DND-41 (cell line): ENCODE measurements around the gene TMEM92.
A peak's percentile ranks its signal among the peaks of the same experiment; 100 is the strongest.
"Not testable (repeated sequence)": the region's sequence is repeated elsewhere in the genome, so short reads cannot be mapped to it uniquely, and the experiment has no call there.

Source experiments
- ATAC-seq: fragments of 200-7000 bp; cut with Tn5 transposase; 3 replicates; pipeline ENCODE4 v1.9.1; 2021; ENCODE audit warnings: low read depth; ENCODE audit not compliant: insufficient read depth
- DNase-seq: peaks from one replicate; pipeline ENCODE4 v3.0.0-alpha.2; 2020
- H2AFZ ChIP-seq: 2 replicates; pipeline ENCODE4 v1.6.0; 2012; ENCODE audit warnings: low read depth, low read length
- H3K27ac ChIP-seq: 2 replicates; pipeline ENCODE4 v1.5.1; 2012; ENCODE audit warnings: low read length, inconsistent platforms
- H3K27me3 ChIP-seq: fragments of 200-600 bp; sonication (generic); 2 replicates; pipeline ENCODE4 v1.6.0; 2012; ENCODE audit warnings: low read length, mild to moderate bottlenecking, inconsistent platforms; ENCODE audit not compliant: insufficient read depth, poor library complexity
- H3K36me3 ChIP-seq: 2 replicates; pipeline ENCODE4 v1.5.1; 2012; ENCODE audit warnings: low read length, inconsistent platforms; ENCODE audit not compliant: insufficient read depth
- H3K4me1 ChIP-seq: 2 replicates; pipeline ENCODE4 v1.5.1; 2012; ENCODE audit warnings: mild to moderate bottlenecking, low read length; ENCODE audit not compliant: insufficient read depth
- H3K4me2 ChIP-seq: 2 replicates; pipeline ENCODE4 v1.6.0; 2012; ENCODE audit warnings: mild to moderate bottlenecking, moderate library complexity, low read length, inconsistent platforms; ENCODE audit not compliant: insufficient read depth
- H3K4me3 ChIP-seq, 2 experiments: fragments of 200-600 bp in 1 of 2; shearing (Covaris generic) in 1 of 2; 2 replicates each; pipeline ENCODE4 v1.5.1; 2012 to 2016; ENCODE audit warnings: inconsistent platforms in 2 of 2, low read length in 2 of 2, mild to moderate bottlenecking in 2 of 2, low read depth in 1 of 2, moderate library complexity in 1 of 2
- H3K79me2 ChIP-seq: 2 replicates; pipeline ENCODE4 v1.6.0; 2012; ENCODE audit warnings: low read length, inconsistent platforms; ENCODE audit not compliant: insufficient read depth
- H3K9ac ChIP-seq: 2 replicates; pipeline ENCODE4 v1.6.0; 2012; ENCODE audit warnings: low read depth, mild to moderate bottlenecking, inconsistent platforms, low read length, moderate library complexity
- H3K9me3 ChIP-seq: 2 replicates; pipeline ENCODE4 v1.5.1; 2012; ENCODE audit warnings: low read length, moderate library complexity, mild to moderate bottlenecking, inconsistent platforms; ENCODE audit not compliant: insufficient read depth, severe bottlenecking
- H4K20me1 ChIP-seq: 2 replicates; pipeline ENCODE4 v1.6.0; 2012; ENCODE audit warnings: low read length; ENCODE audit not compliant: insufficient read depth
- CTCF ChIP-seq: IDR thresholded peaks from 2 replicates; pipeline ENCODE4 v1.5.1; 2012; ENCODE audit warnings: borderline replicate concordance, low read length, moderate library complexity, mild to moderate bottlenecking; ENCODE audit not compliant: poor library complexity, severe bottlenecking; ENCODE audit errors: extremely low read depth
- EZH2 ChIP-seq: IDR thresholded peaks from 3 replicates; pipeline ENCODE4 v1.6.1; 2012; ENCODE audit warnings: borderline replicate concordance, low read depth, mild to moderate bottlenecking, moderate library complexity, low read length, inconsistent platforms; ENCODE audit not compliant: severe bottlenecking

Gene TMEM92

GRCh38 chr17:50268743-50269275 lies 5.5 kb upstream of the TMEM92 start:
- Histone ChIP-seq H3K4me1 (peaks cover 10% of the 10 kb centered on the region), H3K9ac (no peak overlapping the region), H3K79me2 (no peaks in the 10 kb centered on the region), H3K4me3 (no peak overlapping the region), H2AFZ (no peak overlapping the region), H3K36me3 (no peaks in the 10 kb centered on the region), H3K4me2 (no peak overlapping the region), H4K20me1 (peaks cover 10% of the 10 kb centered on the region; the same call in 1 of the 2 replicates), H3K9me3 (no peaks in the 10 kb centered on the region), H3K27ac (no peak overlapping the region), H3K27me3 (peaks cover 38% of the 10 kb centered on the region)
- TF ChIP-seq EZH2 = no peak
- TF ChIP-seq CTCF = no peak
- DNase-seq (no peak), ATAC-seq (no peak)

GRCh38 chr17:50269477-50270434 lies 4.5 kb upstream of the TMEM92 start:
- Histone ChIP-seq H3K27ac (no peak overlapping the region), H3K27me3 (peaks cover 34% of the 10 kb centered on the region), H3K36me3 (no peaks in the 10 kb centered on the region), H4K20me1 (peaks cover 10% of the 10 kb centered on the region), H3K79me2 (no peaks in the 10 kb centered on the region), H3K9me3 (no peaks in the 10 kb centered on the region), H3K9ac (no peak overlapping the region), H2AFZ (no peak overlapping the region), H3K4me2 (no peak overlapping the region), H3K4me1 (peaks cover 10% of the 10 kb centered on the region), H3K4me3 (no peak overlapping the region)
- DNase-seq (peak; percentile 72), ATAC-seq (peak; percentile 89)
- TF ChIP-seq EZH2 (no peak), CTCF (peak; percentile 89)

GRCh38 chr17:50270435-50271362 lies 3.6 kb upstream of the TMEM92 start:
- no peaks in the 10 kb centered on the region for H3K36me3 ChIP-seq
- DNase-seq (no peak), ATAC-seq (peak; percentile 25; the same call in 2 of the 3 replicates)
- no peak overlapping the region for H3K4me2 ChIP-seq
- no peak overlapping the region for H3K9ac ChIP-seq
- no peak overlapping the region for H3K27ac ChIP-seq
- H3K27me3 ChIP-seq = peaks cover 36% of the 10 kb centered on the region
- H4K20me1 ChIP-seq = peaks cover 10% of the 10 kb centered on the region
- TF ChIP-seq EZH2 (no peak), CTCF (no peak)
- H3K4me1 ChIP-seq = peaks cover 10% of the 10 kb centered on the region
- no peak overlapping the region for H2AFZ ChIP-seq
- no peaks in the 10 kb centered on the region for H3K79me2 ChIP-seq
- no peak overlapping the region for H3K4me3 ChIP-seq
- H3K9me3 ChIP-seq = no peaks in the 10 kb centered on the region

- not testable (repeated sequence) for H3K9ac ChIP-seq, H2AFZ ChIP-seq, H3K9me3 ChIP-seq, H3K79me2 ChIP-seq, H3K4me3 ChIP-seq, ATAC-seq, H3K27ac ChIP-seq, H4K20me1 ChIP-seq, H3K36me3 ChIP-seq, H3K4me2 ChIP-seq, H3K4me1 ChIP-seq, DNase-seq
- H3K27me3 ChIP-seq = peaks cover 36% of the 10 kb centered on the region
Observed at GRCh38 chr17:50271363-50271750, 2.9 kb upstream of the TMEM92 start.
